Uterus (tissue), 2 donors: Measurements from ENCODE around the gene PRKG1.

Experiments used
- POLR2A ChIP-seq, 2 donors: fragments of 450-650 bp; IDR thresholded peaks; one replicate each; pipeline ENCODE4 v1.6.1; 2016; ENCODE audit warnings: antibody characterized with exemption in 2 of 2, mild to moderate bottlenecking in 1 of 2, moderate library complexity in 1 of 2
- TF ChIP-seq, protein P1 (sequence below), 4 experiments: fragments of 200-600 bp in 2 of 4; fragments of 450-650 bp in 2 of 4; sonication (generic) in 2 of 4; IDR thresholded peaks; one replicate each; pipeline ENCODE4 v1.5.1; 2016 to 2019; ENCODE audit warnings: antibody characterized with exemption in 4 of 4, mild to moderate bottlenecking in 2 of 4, moderate library complexity in 1 of 4

DNA sequence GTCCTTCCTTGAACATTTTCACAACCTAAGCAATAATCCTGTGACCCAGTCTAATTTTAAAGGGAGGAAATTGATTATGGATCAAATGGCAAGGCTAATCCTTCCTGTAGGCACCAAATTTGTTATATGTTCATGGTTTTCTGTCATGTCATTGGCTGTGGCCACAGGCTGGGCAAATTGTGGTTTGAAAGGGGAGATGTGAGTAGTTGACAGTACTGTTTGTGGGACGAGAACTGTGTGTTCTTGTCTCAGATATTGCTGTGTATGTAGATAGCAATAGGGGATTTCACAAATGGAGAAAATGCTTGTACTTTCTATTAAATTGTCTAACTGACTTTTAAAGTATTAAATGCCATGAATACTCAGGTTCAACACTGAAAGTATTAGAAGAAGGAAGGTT lies 8.1 kb upstream of the PRKG1 start:
- TF ChIP-seq, protein P1, sequence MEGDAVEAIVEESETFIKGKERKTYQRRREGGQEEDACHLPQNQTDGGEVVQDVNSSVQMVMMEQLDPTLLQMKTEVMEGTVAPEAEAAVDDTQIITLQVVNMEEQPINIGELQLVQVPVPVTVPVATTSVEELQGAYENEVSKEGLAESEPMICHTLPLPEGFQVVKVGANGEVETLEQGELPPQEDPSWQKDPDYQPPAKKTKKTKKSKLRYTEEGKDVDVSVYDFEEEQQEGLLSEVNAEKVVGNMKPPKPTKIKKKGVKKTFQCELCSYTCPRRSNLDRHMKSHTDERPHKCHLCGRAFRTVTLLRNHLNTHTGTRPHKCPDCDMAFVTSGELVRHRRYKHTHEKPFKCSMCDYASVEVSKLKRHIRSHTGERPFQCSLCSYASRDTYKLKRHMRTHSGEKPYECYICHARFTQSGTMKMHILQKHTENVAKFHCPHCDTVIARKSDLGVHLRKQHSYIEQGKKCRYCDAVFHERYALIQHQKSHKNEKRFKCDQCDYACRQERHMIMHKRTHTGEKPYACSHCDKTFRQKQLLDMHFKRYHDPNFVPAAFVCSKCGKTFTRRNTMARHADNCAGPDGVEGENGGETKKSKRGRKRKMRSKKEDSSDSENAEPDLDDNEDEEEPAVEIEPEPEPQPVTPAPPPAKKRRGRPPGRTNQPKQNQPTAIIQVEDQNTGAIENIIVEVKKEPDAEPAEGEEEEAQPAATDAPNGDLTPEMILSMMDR (IDR thresholded peaks at IDR 0.05): no peak
- no peak for TF ChIP-seq POLR2A (IDR thresholded peaks at IDR 0.05)
